Fibroblast of skin of scalp (primary cell): ENCODE data around the gene RNFT1. TPM values are rescaled to one million over a fixed set of nuclear protein-coding genes. Genes with fewer than 3 reads are reported as not detected.
"Not testable (repeated sequence)": the region's sequence is repeated elsewhere in the genome, so short reads cannot be mapped to it uniquely, and the experiment has no call there.

ENCODE experiments used
- DNase-seq: peaks from one replicate; pipeline ENCODE4 v3.0.0-alpha.2; 2013
- polyA plus RNA-seq, 2 experiments: library from polyadenylated mRNA; unstranded; fragments of 120-200 nt; gene quantifications; one replicate each; pipeline ENCODE4 v1.2.1, GENCODE V29; 2013; ENCODE audit not compliant: insufficient read length in 2 of 2

Gene RNFT1
- polyA plus RNA-seq (2013, experiment 1 of 2; ENCODE audit: insufficient read length): 11.1 TPM
- 11.7 TPM for polyA plus RNA-seq (2013, experiment 2 of 2; ENCODE audit: insufficient read length)

- DNase-seq: peak; percentile 85
Observed at GRCh38 chr17:59964482-59965328, at the start of gene RNFT1. RNFT1 (minus strand) TSS chr17:59964740; CDS start chr17:59964663, 77 bp downstream.

DNA sequence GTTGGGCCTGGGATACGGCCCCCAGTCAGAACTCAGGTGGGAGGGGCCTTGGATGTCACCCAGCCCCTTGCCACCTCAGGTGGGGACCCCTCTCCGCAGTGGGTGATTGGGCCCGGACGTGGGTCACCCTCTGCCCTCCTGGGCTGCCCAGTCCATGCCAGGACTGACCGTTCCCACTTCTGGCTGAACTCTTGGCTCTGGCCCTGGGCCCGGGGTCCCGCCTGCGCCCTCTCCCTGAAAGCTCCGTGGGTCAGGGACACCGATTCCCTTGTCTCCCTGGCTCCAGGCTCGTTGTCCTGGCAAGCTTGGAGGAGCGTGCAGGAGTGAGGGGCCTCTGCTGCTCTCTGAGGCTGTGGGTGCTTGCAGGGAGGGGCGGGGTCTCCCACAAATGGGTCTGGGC lies 44.8 kb upstream of the RNFT1 start:
- DNase-seq: not testable (repeated sequence)

DNA sequence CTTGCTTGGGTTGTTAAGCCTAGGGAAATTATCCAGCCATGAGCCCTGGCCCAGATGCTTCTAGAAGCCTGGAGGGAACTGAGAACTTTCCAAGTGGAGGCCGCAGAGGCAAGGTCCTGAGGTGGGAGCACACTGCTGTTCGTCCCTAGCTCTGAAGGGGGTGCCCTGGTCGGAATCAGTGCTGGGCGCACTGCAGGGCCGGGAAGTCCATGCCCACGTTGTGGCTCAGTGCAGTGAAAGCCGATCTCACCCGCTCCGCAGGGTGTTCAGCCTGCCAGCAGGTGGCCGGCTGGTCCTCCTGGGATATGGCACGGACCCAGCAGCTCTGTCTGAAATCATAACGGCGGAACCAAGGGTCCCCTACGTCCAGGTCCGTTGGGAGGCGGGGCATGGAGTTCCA lies 43.8 kb upstream of the RNFT1 start:
- DNase-seq: not testable (repeated sequence)

- no peak for DNase-seq
Observed at GRCh38 chr17:60006160-60006559, 41.6 kb upstream of the RNFT1 start.

- not testable (repeated sequence) for DNase-seq
Observed at GRCh38 chr17:60004561-60004960, 40.0 kb upstream of the RNFT1 start.

- DNase-seq: not testable (repeated sequence)
Observed at GRCh38 chr17:60002405-60002804, 37.9 kb upstream of the RNFT1 start.

DNA sequence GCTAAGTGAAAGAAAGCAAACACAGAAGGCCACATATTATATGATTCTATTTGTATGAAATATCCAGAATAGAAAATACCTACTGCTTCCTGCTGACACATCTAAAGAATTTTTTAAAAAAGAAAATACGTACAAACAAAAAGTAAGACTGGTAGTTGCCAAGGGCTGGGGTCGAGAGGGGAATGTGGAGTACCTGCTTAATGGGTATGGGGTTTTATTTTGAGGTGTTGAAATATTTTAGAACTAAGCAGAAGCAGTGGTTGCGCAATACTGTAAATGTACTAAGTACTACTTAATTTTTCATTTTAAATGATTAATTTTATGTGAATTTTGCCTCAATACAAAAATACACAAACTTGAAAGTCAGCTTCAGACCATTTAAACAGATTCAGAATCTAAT lies 32.1 kb upstream of the RNFT1 start:
- DNase-seq: not testable (repeated sequence)

DNA sequence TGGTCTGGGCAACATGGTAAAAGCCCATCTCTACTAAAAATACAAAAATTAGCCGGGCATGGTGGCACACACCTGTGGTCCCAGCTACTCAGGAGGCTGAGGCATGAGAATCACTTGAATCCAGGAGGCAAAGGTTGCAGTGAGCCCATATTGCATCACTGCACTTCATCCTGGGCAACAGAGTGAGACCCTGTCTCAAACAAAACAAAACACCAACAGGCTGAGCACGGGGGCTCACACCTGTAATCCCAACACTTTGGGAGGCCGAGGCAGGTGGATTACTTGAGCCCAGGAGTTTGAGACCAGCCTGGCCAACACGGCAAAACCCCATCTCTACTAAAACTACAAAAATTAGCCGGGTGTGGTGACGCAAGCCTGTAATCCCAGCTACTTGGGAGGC lies 10.6 kb upstream of the RNFT1 start:
- DNase-seq: not testable (repeated sequence)

GRCh38 chr17:59973483-59973882 lies 8.9 kb upstream of the RNFT1 start:
- DNase-seq: not testable (repeated sequence)

DNA sequence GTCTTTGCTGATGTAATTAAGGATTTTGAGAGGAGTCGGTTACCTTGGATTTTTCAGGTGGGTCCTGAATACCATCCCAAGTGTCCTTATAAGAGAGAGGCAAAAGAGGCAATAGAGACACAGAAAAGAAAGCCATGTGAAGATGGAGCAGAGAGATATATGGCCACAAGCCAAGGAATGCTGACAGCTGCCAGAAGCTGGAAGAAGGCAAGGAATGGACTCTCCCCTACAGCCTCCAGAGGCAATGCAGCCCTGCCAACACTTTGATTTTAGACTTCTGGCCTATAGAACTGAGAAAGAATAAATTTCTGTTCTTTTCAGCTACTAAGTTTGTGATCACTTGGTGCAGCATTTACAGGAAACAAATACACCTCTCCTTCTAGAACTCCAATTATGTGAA lies 8.2 kb upstream of the RNFT1 start:
- peak; percentile 45 for DNase-seq

GRCh38 chr17:59971771-59972170 lies 7.2 kb upstream of the RNFT1 start:
- not testable (repeated sequence) for DNase-seq

- DNase-seq: peak; percentile 56
Observed at GRCh38 chr17:59963738-59964481, 630 bp downstream of the RNFT1 start.

DNA sequence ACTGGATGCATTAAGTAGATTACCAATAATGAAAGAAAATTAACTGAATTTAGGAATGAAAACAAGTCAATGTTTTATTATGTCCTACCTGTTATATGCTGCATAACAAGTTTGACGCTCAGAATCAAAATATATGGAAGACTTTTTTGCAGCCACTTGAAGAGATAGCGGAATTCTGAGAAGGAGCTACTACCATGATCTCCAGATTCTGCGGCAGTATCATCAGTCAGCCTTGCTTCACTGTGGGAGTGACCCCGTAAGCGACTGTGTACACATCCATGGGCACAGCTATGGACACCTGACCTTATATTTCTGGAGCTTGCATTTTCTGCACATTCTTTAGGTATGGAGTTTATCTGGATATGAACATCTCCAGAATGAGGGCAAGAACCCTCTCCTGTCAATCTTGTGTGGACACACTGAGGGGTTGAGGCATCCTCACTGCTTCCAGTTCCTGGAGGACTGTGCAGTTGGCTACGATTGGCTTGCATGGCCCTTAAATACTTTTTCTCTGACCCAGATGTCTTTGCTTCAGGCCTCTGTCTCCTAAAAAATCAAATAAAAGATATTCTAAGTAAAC lies 1.7 kb downstream of the RNFT1 start:
- no peak for DNase-seq

GRCh38 chr17:59959574-59959973 lies 5.0 kb downstream of the RNFT1 start:
- DNase-seq: not testable (repeated sequence)

- DNase-seq: no peak
Observed at GRCh38 chr17:59954856-59955255, 9.7 kb downstream of the RNFT1 start.

GRCh38 chr17:59950049-59950448 lies 14.5 kb downstream of the RNFT1 start:
- no peak for DNase-seq

- DNase-seq: not testable (repeated sequence)
Observed at GRCh38 chr17:59947310-59947709, 17.2 kb downstream of the RNFT1 start.

DNA sequence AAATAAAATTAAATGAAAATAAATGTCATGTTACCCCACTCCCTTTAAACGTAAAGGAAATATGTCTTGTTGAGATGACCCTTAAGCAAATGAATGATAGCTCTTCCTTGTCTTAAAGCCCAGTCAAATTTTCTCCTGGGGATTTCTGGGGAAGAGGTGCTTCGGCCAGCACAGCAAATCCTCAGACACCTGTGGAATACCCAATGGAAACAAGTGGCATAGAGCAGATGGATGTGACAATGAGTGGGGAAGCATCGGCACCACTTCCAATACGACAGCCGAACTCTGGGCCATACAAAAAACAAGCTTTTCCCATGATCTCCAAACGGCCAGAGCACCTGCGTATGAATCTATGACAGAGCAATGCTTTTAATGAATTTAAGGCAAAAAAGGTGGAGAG lies 18.1 kb downstream of the RNFT1 start:
- DNase-seq: not testable (repeated sequence)

DNA sequence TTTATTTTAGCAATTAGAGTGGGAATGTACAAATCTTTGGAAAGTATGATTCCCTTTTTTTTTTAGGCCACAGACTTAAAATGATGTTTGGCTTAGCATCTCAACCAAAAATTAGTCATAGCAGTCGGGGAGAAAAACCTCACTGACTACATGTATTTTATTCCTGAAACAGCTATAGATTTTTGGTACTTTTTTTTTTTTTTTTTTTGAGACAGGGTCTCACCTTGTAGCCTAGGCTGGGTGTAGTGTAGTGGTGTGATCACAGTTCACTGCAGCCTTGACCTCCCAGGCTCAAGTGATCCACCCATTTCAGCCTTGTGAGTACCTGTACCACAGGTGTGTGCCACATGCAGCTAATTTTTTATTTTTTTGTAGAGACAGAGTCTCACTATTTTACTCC lies 23.4 kb downstream of the RNFT1 start:
- DNase-seq: no peak

- DNase-seq: not testable (repeated sequence)
Observed at GRCh38 chr17:59940697-59941096, 23.8 kb downstream of the RNFT1 start.

DNA sequence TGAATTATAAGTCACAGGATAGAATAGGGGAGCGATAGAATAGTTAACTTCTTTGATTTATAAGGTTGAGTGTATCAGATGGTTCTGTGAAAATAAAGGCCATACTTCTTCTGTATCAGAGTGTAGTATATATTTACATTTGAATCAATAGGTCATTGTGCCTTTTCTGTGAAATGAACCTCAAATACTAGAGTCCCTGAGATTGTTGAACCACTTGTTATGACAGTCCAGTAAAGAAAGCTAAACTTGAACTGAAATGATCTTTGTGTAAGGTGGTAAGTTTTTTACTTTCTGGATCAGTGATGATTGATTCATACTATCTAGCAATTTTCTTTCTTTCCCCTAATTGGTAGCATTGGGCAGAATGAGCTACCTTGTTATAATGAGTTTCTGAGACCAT lies 31.2 kb downstream of the RNFT1 start:
- not testable (repeated sequence) for DNase-seq

- peak; percentile 3 for DNase-seq
Observed at GRCh38 chr17:59930768-59931167, 33.8 kb downstream of the RNFT1 start.

- DNase-seq: not testable (repeated sequence)
Observed at GRCh38 chr17:59930121-59930520, 34.4 kb downstream of the RNFT1 start.
